ENCODE results near the gene ARHGAP20. TPM values are rescaled to one million over a fixed set of nuclear protein-coding genes. Genes with fewer than 3 reads are reported as not detected.
A peak's percentile ranks its signal among the peaks of the same experiment; 100 is the strongest.

ARHGAP20 gene
- total and polyA plus RNA-seq, 12 donors: 0.14 to 1.3 (median 0.32) TPM

GRCh38 chr11:110566577-110566976 is 145.7 kb downstream of the ARHGAP20 start:
- no peaks in the 10 kb centered on the region for H3K9me3 ChIP-seq
- no peak for TF ChIP-seq CTCF (IDR thresholded peaks at IDR 0.05)
- no peak overlapping the region for H3K27ac ChIP-seq
- H3K36me3 ChIP-seq: no peaks in the 10 kb centered on the region
- no peak overlapping the region for H3K4me3 ChIP-seq
- no peak for DNase-seq
- intact Hi-C loops (cut with DNase I): loop anchor here in 1 of 10 donors (10.0 kb wide), 1 partner anchor 62 kb away; no protein-coding TSS in a partner anchor
- no peaks in the 10 kb centered on the region for H3K4me1 ChIP-seq
- WGBS, 2 donors: 66% methylated on average over 2 of the region's 2 CpGs
- no peak for ATAC-seq
- peaks cover 0 to 14% (median 0%) of the 10 kb centered on the region in 7 donors for H3K27me3 ChIP-seq

DNA sequence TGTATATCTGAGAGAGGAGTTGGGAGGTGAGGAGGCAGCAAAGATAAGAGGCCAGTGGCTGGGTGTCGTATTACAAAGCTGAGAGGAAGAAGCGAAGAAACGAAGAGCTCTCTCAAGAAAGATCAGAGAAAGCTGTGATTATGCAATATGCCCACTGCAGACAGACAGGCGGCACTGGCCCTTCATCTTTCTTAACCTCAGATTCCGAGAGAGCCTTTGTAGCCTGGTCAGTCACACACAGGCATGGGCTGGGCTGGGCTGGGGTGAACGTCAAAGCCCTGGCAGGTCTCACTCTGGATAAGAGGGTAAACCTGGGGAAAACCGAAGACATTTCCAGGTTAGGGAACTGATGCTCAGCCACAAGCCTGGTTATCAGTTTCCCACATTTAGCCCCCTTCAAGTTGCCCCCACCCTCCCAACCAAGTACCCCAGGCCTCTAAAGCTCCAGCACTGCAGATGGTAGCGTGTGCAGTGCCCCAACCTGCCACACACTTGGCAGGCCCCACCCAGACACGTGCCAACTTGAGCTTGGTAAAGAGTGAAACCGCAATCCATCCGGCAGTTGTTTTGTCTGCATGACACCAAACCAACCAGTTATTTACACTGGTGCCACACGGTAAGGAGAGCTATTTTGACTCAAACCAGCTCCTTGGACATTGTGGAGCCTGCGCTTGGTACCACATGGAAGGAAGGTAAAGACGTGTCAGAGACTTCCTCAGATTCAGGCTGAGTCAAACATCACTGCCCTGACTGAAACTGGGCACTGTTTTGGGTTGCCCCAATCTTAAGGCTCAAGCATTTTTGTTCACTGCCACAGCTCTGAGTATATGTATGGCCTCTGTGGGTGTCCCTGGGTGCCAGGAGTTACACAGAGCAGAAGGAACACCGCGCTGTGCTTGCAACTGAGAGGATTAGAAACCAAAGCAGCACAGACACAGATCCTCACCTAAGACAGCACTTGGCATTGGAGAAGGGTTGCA is 146.6 kb downstream of the ARHGAP20 start:
- ATAC-seq (peak in 1 of 8 donors; percentile 14), DNase-seq (no peak)
- Histone ChIP-seq H3K36me3 (no peaks in the 10 kb centered on the region), H3K27ac (no peak overlapping the region), H3K4me1 (no peaks in the 10 kb centered on the region), H3K4me3 (no peak overlapping the region), H3K27me3 (peaks cover 0 to 14% (median 0%) of the 10 kb centered on the region in 7 donors), H3K9me3 (no peaks in the 10 kb centered on the region)
- 46 to 50% methylated on average over 16 of the region's 16 CpGs for WGBS, 2 donors
- TF ChIP-seq CTCF (IDR thresholded peaks at IDR 0.05): no peak
- intact Hi-C loops (cut with DNase I): loop anchor here in 1 of 10 donors (10.0 kb wide), 1 partner anchor 61 kb away; no protein-coding TSS in a partner anchor

GRCh38 chr11:110564676-110565356 is 147.4 kb downstream of the ARHGAP20 start:
- Histone ChIP-seq H3K4me3 (no peak overlapping the region), H3K27me3 (peaks cover 0 to 14% (median 0%) of the 10 kb centered on the region in 7 donors), H3K27ac (no peak overlapping the region), H3K9me3 (no peaks in the 10 kb centered on the region), H3K4me1 (no peaks in the 10 kb centered on the region), H3K36me3 (no peaks in the 10 kb centered on the region)
- 43 to 49% methylated on average over 8 of the region's 8 CpGs for WGBS, 2 donors
- TF ChIP-seq CTCF (IDR thresholded peaks at IDR 0.05): no peak
- no peak for ATAC-seq
- intact Hi-C loops (cut with DNase I): loop anchor here in 1 of 10 donors (10.0 kb wide), 1 partner anchor 60 kb away; no protein-coding TSS in a partner anchor
- no peak for DNase-seq

GRCh38 chr11:110544779-110545178 is 167.5 kb downstream of the ARHGAP20 start:
- Histone ChIP-seq H3K27ac (no peak overlapping the region), H3K9me3 (peaks cover 0 to 51% (median 8%) of the 10 kb centered on the region in 11 donors), H3K27me3 (peaks cover 0 to 4% (median 0%) of the 10 kb centered on the region in 7 donors), H3K36me3 (no peaks in the 10 kb centered on the region), H3K4me1 (no peaks in the 10 kb centered on the region), H3K4me3 (no peak overlapping the region)
- 92 to 94% methylated on average over 1 of the region's 1 CpG for WGBS, 2 donors
- no peak for DNase-seq
- no peak for ATAC-seq
- intact Hi-C loops (cut with DNase I): no loop called here
- no peak for TF ChIP-seq CTCF (IDR thresholded peaks at IDR 0.05)
